Astrocyte of the cerebellum (primary cell): Measurements from ENCODE around the gene LOC101059915.
"Not testable (repeated sequence)": the region's sequence is repeated elsewhere in the genome, so short reads cannot be mapped to it uniquely, and the experiment has no call there.

Source experiments
- DNase-seq: peaks from one replicate; pipeline ENCODE4 v3.0.0-alpha.2; 2011; ENCODE audit warnings: low read depth
- H3K4me3 ChIP-seq: 2 replicates; pipeline ENCODE4 v1.5.1; 2011; ENCODE audit warnings: mild to moderate bottlenecking, low read depth, low read length, moderate library complexity
- CTCF ChIP-seq: IDR thresholded peaks from 2 replicates; pipeline ENCODE4 v1.5.1; 2012; ENCODE audit warnings: low read length, low read depth, moderate library complexity, mild to moderate bottlenecking; ENCODE audit errors: missing control alignments
- in situ Hi-C: cut with HindIII; loops from 2 replicates; pipeline ENCODE4 v1.10.0; 2017; ENCODE audit warnings: low sequenced_read_pairs

Gene LOC101059915

GRCh38 chrX:71637848-71638247, 29.5 kb upstream of the LOC101059915 start:
- no peak for TF ChIP-seq CTCF
- DNase-seq = no peak
- no peak overlapping the region for H3K4me3 ChIP-seq
- in situ Hi-C loops = no loop called here

DNA sequence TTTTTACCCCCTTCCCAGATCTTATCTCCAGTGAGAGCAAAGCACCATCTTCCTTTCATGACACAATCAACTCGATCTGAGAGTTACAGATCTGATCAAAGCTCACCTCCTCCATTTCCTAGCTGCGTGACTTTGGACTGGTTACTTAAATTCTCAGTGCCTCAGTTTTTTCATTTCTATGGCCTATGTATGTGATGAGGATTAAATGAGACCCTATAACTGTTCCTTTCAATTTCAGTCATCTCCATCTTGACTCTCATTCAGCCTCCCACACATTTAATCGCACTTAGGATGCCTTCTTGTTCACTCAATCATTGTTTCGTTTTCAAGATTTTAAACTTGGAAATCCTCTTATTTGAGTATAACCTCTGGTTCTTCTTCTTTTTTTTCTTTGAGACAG, 28.9 kb upstream of the LOC101059915 start:
- no peak overlapping the region for H3K4me3 ChIP-seq
- in situ Hi-C loops = no loop called here
- TF ChIP-seq CTCF = no peak
- no peak for DNase-seq

DNA sequence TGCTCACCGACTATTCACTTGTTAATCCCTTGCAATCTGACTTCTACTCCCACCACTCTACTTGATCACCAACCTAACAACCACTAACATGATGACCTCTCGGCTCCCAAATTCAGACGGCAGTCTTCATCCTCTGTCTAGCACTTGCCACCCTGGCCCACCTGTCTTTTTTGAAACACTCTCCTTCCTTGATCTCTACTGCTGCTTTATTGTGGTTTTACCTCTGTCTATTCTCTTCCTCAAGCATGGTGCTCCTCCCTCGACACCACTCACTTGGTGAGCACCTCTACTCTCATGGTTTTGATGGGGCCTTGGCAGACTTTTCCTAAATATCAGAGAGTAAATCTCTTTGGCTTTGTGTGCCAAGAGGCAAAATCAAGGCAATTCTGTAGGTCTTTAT, 27.3 kb upstream of the LOC101059915 start:
- no peak overlapping the region for H3K4me3 ChIP-seq
- TF ChIP-seq CTCF = no peak
- no peak for DNase-seq
- in situ Hi-C loops = no loop called here

- DNase-seq, in situ Hi-C loops: not testable (repeated sequence)
Measured at GRCh38 chrX:71644406-71644805, 22.9 kb upstream of the LOC101059915 start.

GRCh38 chrX:71650333-71650969, 16.9 kb upstream of the LOC101059915 start:
- in situ Hi-C loops = no loop called here
- no peak for DNase-seq
- H3K4me3 ChIP-seq = no peak overlapping the region
- no peak for TF ChIP-seq CTCF

More at GRCh38 chrX:71644406-71644805, 22.9 kb upstream of the LOC101059915 start:
- not testable (repeated sequence) for H3K4me3 ChIP-seq

DNA sequence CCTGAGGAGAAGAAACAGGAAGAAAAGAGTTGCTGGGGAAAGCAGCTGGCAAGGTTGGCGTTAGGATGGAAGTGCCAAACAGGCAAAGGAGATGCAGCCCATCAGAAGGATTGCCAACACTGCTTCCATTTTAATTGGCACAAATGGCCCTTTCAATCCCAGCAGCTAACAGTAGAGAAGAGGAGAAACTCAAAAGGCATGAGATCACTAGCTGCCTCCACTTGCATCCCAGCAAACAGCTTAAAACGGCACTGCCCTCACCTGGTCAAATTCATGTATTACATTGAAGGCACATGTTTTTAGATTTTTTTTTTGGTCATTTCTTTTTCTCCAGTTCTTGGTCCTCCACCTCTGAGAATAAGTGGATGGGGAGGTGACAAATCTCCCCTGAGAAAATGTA, 14.9 kb upstream of the LOC101059915 start:
- H3K4me3 ChIP-seq = no peak overlapping the region
- DNase-seq = peak; percentile 29
- in situ Hi-C loops = no loop called here
- TF ChIP-seq CTCF = peak; percentile 56

GRCh38 chrX:71653344-71653743, 14.0 kb upstream of the LOC101059915 start:
- in situ Hi-C loops = no loop called here
- H3K4me3 ChIP-seq = no peak overlapping the region
- no peak for TF ChIP-seq CTCF
- no peak for DNase-seq
